Astrocyte of the cerebellum (primary cell): Measurements from ENCODE around the gene HNRNPLL.
"Not testable (repeated sequence)": the region's sequence is repeated elsewhere in the genome, so short reads cannot be mapped to it uniquely, and the experiment has no call there.

Experiments
- DNase-seq: peaks from one replicate; pipeline ENCODE4 v3.0.0-alpha.2; 2011; ENCODE audit warnings: low read depth
- H3K4me3 ChIP-seq: 2 replicates; pipeline ENCODE4 v1.5.1; 2011; ENCODE audit warnings: mild to moderate bottlenecking, low read depth, low read length, moderate library complexity
- in situ Hi-C: cut with HindIII; loops from 2 replicates; pipeline ENCODE4 v1.10.0; 2017; ENCODE audit warnings: low sequenced_read_pairs
- TF ChIP-seq, protein P1 (sequence below): IDR thresholded peaks from 2 replicates; pipeline ENCODE4 v1.5.1; 2012; ENCODE audit warnings: low read length, low read depth, moderate library complexity, mild to moderate bottlenecking; ENCODE audit errors: missing control alignments

Gene HNRNPLL

DNA sequence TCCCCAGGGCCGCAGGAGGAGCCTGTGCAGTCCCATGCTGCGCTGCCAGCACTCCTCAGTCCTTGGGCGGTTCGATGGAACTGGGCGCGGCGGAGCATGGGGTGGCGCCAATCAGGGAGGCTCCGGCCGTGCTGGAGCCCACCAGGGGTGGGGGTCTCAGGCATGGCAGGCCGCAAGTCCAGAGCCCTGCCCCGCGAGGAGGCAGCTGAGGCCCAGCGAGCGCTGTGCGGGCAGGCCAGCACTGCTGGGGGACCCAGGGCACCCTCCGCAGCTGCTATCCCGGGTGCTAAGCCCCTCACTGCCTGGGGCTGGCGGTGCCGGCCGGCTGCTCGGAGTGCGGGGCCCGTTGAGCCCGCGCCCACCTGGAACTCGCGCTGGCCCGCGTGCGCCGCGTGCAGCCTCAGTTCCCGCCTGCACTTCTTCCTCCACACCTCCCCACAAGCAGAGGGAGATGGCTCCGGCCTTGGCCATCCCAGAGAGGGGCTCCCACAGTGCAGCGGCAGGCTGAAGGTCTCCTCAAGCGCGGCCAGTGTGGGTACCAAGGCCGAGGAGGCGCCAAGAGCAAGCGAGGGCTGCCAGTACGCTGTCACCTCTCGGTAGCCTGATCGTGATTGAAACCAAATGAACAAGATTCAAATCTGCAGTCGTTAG lies 40.4 kb upstream of the HNRNPLL start:
- TF ChIP-seq, protein P1, sequence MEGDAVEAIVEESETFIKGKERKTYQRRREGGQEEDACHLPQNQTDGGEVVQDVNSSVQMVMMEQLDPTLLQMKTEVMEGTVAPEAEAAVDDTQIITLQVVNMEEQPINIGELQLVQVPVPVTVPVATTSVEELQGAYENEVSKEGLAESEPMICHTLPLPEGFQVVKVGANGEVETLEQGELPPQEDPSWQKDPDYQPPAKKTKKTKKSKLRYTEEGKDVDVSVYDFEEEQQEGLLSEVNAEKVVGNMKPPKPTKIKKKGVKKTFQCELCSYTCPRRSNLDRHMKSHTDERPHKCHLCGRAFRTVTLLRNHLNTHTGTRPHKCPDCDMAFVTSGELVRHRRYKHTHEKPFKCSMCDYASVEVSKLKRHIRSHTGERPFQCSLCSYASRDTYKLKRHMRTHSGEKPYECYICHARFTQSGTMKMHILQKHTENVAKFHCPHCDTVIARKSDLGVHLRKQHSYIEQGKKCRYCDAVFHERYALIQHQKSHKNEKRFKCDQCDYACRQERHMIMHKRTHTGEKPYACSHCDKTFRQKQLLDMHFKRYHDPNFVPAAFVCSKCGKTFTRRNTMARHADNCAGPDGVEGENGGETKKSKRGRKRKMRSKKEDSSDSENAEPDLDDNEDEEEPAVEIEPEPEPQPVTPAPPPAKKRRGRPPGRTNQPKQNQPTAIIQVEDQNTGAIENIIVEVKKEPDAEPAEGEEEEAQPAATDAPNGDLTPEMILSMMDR: no peak
- DNase-seq: no peak
- H3K4me3 ChIP-seq: no peak overlapping the region
- in situ Hi-C loops: no loop called here

DNA sequence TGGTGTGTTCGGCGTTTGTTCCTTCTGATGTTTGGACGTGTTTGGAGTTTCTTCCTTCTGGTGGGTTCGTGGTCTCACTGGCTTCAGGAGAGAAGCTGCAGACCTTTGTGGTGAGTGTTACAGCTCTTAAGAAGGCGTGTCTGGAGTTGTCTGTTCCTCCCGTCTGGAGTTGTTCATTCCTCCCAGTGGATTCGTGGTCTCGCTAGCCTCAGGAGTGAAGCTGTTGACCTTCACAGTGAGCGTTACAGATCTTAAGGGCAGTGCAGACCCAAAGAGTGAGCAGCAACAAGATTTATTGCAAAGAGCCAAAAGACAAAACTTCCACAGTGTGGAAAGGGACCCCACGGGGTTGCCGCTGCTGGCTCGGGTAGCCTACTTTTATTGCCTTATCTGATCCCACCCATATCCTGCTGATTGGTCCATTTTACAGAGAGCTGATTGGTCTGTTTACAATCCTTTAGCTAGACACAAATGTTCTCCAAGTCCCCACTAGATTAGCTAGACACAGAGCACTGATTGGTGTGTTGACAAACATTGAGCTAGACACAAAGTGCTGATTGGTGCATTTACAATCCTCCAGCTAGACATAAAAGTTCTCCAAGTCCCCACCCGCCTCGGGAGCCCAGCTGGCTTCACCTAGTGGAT lies 39.8 kb upstream of the HNRNPLL start:
- H3K4me3 ChIP-seq, in situ Hi-C loops, DNase-seq: not testable (repeated sequence)

DNA sequence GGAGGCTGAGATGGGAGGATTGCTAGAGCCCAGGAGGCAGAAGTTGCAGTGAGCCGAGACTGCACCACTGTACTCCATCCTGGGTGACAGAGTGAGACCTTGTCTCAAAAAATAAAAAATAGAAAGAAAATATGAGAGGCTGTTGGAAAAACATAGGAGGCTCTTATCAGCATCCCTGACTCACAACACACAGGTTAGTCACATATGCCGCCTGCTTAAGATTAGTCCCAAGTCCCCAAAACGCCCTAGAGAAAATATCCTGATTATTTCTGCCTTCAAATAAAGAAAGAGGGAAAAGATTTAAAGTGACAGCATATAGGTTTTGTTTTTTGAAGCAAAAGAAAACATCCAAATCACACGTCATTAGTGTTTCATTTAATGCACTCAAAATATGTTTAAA lies 33.3 kb upstream of the HNRNPLL start:
- DNase-seq: no peak
- TF ChIP-seq, protein P1: no peak
- no peak overlapping the region for H3K4me3 ChIP-seq
- in situ Hi-C loops: no loop called here

DNA sequence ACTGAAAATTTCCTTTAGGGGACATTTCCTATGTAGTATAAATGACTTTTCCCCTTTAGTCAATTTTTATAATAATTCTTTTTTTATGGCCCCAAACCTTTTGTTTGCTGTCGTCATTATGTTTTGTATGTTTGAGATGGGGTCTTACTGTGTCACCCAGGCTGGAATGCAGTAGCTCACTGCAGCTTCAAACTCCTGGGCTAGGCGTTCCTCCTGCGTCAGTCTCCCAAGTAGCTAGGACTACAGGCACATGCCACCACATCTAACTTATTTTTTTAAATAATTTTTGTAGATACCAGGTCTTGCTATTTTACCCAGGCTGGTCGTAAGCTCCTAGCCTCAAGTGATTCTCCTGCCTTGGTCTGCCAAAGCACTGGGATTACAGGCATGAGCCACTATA lies 32.4 kb upstream of the HNRNPLL start:
- TF ChIP-seq, protein P1: no peak
- H3K4me3 ChIP-seq: no peak overlapping the region
- in situ Hi-C loops: no loop called here
- no peak for DNase-seq

DNA sequence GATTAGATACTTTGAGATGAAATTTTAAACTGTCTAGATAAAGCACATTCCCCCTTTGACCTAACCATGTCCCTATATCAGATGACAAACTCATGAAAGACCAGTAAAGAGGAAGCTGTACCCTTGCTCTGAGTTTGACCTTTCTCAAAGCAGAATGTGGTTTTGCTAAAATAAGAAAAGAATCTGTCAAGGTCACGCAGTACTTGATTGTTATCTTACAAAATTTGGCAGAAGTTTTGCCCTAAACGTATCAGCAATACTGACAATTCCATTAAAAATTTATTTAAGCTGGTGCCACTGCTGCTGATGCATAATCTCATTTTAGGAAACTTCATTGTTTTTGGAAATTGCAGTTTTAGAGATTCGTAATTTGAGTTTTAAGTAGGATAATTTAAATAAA lies 32.0 kb upstream of the HNRNPLL start:
- in situ Hi-C loops: no loop called here

DNA sequence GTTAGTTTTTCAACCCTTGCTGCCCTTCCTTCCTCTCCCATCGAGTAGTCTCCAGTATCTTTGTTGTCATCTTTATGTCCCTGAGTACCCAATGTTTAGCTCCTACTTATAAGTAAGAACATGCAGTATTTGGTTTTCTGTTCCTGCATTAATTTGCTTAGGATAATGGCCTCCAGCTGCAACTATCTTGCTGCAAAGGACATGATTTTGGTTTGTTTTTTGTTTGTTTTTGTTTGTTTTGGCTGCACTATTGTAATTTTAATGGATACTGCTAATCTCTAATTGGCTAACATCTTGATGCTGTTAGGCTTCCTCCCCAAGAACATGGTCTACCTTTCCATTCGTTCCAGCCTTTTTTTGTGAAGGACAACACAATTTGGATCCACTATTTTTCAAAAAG lies 31.2 kb upstream of the HNRNPLL start:
- H3K4me3 ChIP-seq: no peak overlapping the region
- DNase-seq: no peak
- in situ Hi-C loops: no loop called here
- TF ChIP-seq, protein P1: no peak

More for the DNA sequence above, 32.0 kb upstream of the HNRNPLL start:
- no peak overlapping the region for H3K4me3 ChIP-seq
- no peak for DNase-seq
- TF ChIP-seq, protein P1: no peak

DNA sequence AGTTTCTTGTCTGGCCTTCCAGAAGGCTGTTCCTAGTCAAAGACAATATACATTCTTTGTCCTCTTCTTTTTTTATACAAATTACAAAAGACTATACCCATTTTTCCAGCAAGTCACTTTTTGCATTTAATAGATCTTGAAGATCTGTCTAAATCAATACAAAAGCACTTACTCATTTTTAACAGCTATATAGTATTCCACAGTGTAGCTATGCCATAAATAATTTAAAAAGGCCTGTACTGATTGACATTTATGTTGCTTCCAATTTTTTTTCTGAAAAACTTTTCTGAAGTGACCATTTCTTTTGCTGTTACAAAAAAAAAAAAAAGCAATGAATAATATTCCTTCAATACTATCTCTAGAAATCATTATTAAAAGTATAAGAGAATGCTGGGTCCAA lies 30.3 kb upstream of the HNRNPLL start:
- in situ Hi-C loops: no loop called here
- TF ChIP-seq, protein P1: no peak

More for the DNA sequence above, 30.3 kb upstream of the HNRNPLL start:
- H3K4me3 ChIP-seq: no peak overlapping the region
- no peak for DNase-seq
